ENCODE results near the gene MSRB3. TPM values are rescaled to one million over a fixed set of nuclear protein-coding genes. Genes with fewer than 3 reads are reported as not detected.
A peak's percentile ranks its signal among the peaks of the same experiment; 100 is the strongest.

The MSRB3 gene
- total and polyA plus RNA-seq, 10 of the 15 experiments (the other 5 are each of a cell fraction or from before 2014, with no cell fraction given) = 0.07 to 2.7 (median 1.3) TPM

GRCh38 chr12:65277994-65278575 is 398 bp upstream of the MSRB3 start:
- TF ChIP-seq EZH2 (IDR thresholded peaks at IDR 0.05; ENCODE audit: borderline replicate concordance, control insufficient read depth, low read depth, low read length) = no peak
- TF ChIP-seq SUZ12 (IDR thresholded peaks at IDR 0.05; ENCODE audit: unreplicated experiment) = peak; percentile 41
- no peak for TF ChIP-seq SKIL (IDR thresholded peaks at IDR 0.05; ENCODE audit: low read depth, poor library complexity, severe bottlenecking)
- no peak for TF ChIP-seq ESRRA (IDR thresholded peaks at IDR 0.05; ENCODE audit: low read length)
- TF ChIP-seq NRF1 (conservative IDR thresholded peaks at IDR 0.05; ENCODE audit: low read depth, low read length) = no peak
- no peak for TF ChIP-seq ZNF274 (IDR thresholded peaks at IDR 0.05; ENCODE audit: insufficient read depth, insufficient read length)
- SMC1A ChIA-PET (ENCODE audit: uncharacterized antibody, unreplicated experiment) = no interaction called here
- intact Hi-C loops (cut with micrococcal nuclease; ENCODE audit: unreplicated experiment) (no loop called here), in situ Hi-C loops (cut with MboI) (no loop called here)
- 34% methylated on average over 23 of the region's 23 CpGs for WGBS (ENCODE audit: insufficient coverage, insufficient replicate concordance, low lambda C conversion rate, missing lambda C conversion rate)
- Histone ChIP-seq H4K20me1 (ENCODE audit: control insufficient read depth, insufficient read depth) (no peaks in the 10 kb centered on the region), H3K27me3 (replicated peaks in 1 of 2; ENCODE audit: control insufficient read depth in 2 of 2, insufficient read depth in 2 of 2, low read length in 1 of 2) (peaks cover 3 to 7% of the 10 kb centered on the region in 2 experiments), H3K27ac (ENCODE audit: control insufficient read depth, insufficient read depth) (no peak overlapping the region), H3K79me2 (ENCODE audit: control insufficient read depth, insufficient read depth, low read length) (no peaks in the 10 kb centered on the region), H2AFZ (ENCODE audit: control insufficient read depth, low read depth, low read length) (peak overlapping the region; percentile 81), H3K4me3 (peak overlapping the region; percentile 72; the same call in 1 of the 2 replicates), H3K9me3 (replicated peaks; ENCODE audit: control insufficient read depth, insufficient read depth, low read length) (no peaks in the 10 kb centered on the region), H3K4me1 (ENCODE audit: control insufficient read depth, insufficient read depth, low read length) (no peaks in the 10 kb centered on the region), H3K36me3 (ENCODE audit: control insufficient read depth in 2 of 2, insufficient read depth in 2 of 2, low read length in 1 of 2) (no peaks in the 10 kb centered on the region), H3K9ac (ENCODE audit: control insufficient read depth, insufficient read depth, low read length) (no peak overlapping the region; the same call in 1 of the 2 replicates), H3K4me2 (ENCODE audit: control insufficient read depth, insufficient read depth) (peak overlapping the region; percentile 98)
- FAIRE-seq (no peak), ATAC-seq (no peak), DNase-seq (ENCODE audit: low read depth, low spot score) (no peak)
- no TSS peak for BruUV-seq (replicated peaks)
- POLR2A ChIA-PET = no interaction called here
- RAD21 ChIA-PET (ENCODE audit: unreplicated experiment) = no interaction called here
- CTCF ChIA-PET = no interaction called here

All from GM12878 (cell line).